ENCODE results near the gene PPP4R1.
"Not testable (repeated sequence)": the region's sequence is repeated elsewhere in the genome, so short reads cannot be mapped to it uniquely, and the experiment has no call there.

Gene PPP4R1

GRCh38 chr18:9608298-9608697 lies 6.1 kb downstream of the PPP4R1 start:
- no peak for DNase-seq (ENCODE audit: low read depth)
- H3K4me3 ChIP-seq (ENCODE audit: low read length) = no peak overlapping the region
- TF ChIP-seq CTCF (conservative IDR thresholded peaks at IDR 0.05; ENCODE audit: low read length) = no peak

GRCh38 chr18:9607111-9607510 lies 7.2 kb downstream of the PPP4R1 start:
- not testable (repeated sequence) for H3K4me3 ChIP-seq (ENCODE audit: low read length); DNase-seq (ENCODE audit: low read depth)

- no peak for TF ChIP-seq CTCF (conservative IDR thresholded peaks at IDR 0.05; ENCODE audit: low read length)
- H3K4me3 ChIP-seq (ENCODE audit: low read length) = no peak overlapping the region
- no peak for DNase-seq (ENCODE audit: low read depth)
Measured at GRCh38 chr18:9606039-9606438, 8.3 kb downstream of the PPP4R1 start.

- H3K4me3 ChIP-seq (ENCODE audit: low read length) = no peak overlapping the region
- TF ChIP-seq CTCF (conservative IDR thresholded peaks at IDR 0.05; ENCODE audit: low read length) = no peak
- DNase-seq (ENCODE audit: low read depth) = peak; percentile 38
Measured at GRCh38 chr18:9604348-9604747, 10.0 kb downstream of the PPP4R1 start.

GRCh38 chr18:9599328-9599727 lies 15.0 kb downstream of the PPP4R1 start:
- TF ChIP-seq CTCF (conservative IDR thresholded peaks at IDR 0.05; ENCODE audit: low read length) = no peak
- no peak for DNase-seq (ENCODE audit: low read depth)
- H3K4me3 ChIP-seq (ENCODE audit: low read length) = no peak overlapping the region

- DNase-seq (ENCODE audit: low read depth) = no peak
- TF ChIP-seq CTCF (conservative IDR thresholded peaks at IDR 0.05; ENCODE audit: low read length) = no peak
- H3K4me3 ChIP-seq (ENCODE audit: low read length) = no peak overlapping the region
Measured at GRCh38 chr18:9597609-9598008, 16.8 kb downstream of the PPP4R1 start.

- H3K4me3 ChIP-seq (ENCODE audit: low read length) = no peak overlapping the region
- DNase-seq (ENCODE audit: low read depth) = no peak
- no peak for TF ChIP-seq CTCF (conservative IDR thresholded peaks at IDR 0.05; ENCODE audit: low read length)
Measured at GRCh38 chr18:9596843-9597526, 17.4 kb downstream of the PPP4R1 start.

All from AG10803 (cell line).